SH-SY5Y (cell line): ENCODE measurements around the gene CMPK2.

Source experiments
- GATA2 ChIP-seq: IDR thresholded peaks from 2 replicates; pipeline ENCODE4 v1.6.1; 2011; ENCODE audit warnings: mild to moderate bottlenecking, low read depth, low read length
- GATA3 ChIP-seq: IDR thresholded peaks from 2 replicates; pipeline ENCODE4 v1.6.1; 2011; ENCODE audit warnings: low read depth, mild to moderate bottlenecking, low read length, moderate library complexity

CMPK2 gene

GRCh38 chr2:6864923-6865345 is 773 bp downstream of the CMPK2 start:
- TF ChIP-seq GATA3: no peak
- no peak for TF ChIP-seq GATA2

- TF ChIP-seq GATA3 (no peak), GATA2 (no peak)
These were observed 1.4 kb downstream of the CMPK2 start for GRCh38 chr2:6864231-6864754.

GRCh38 chr2:6863792-6864191 is 1.9 kb downstream of the CMPK2 start:
- TF ChIP-seq GATA3: no peak
- no peak for TF ChIP-seq GATA2

GRCh38 chr2:6860296-6860695 is 5.4 kb downstream of the CMPK2 start:
- TF ChIP-seq GATA3 (no peak), GATA2 (no peak)

- TF ChIP-seq GATA2 (no peak), GATA3 (no peak)
These were observed 9.2 kb downstream of the CMPK2 start for GRCh38 chr2:6856548-6856920.

- TF ChIP-seq GATA2 (no peak), GATA3 (no peak)
These were observed 9.7 kb downstream of the CMPK2 start for GRCh38 chr2:6855860-6856547.

- TF ChIP-seq GATA3 (no peak), GATA2 (no peak)
These were observed 11.3 kb downstream of the CMPK2 start for GRCh38 chr2:6854416-6854815.

GRCh38 chr2:6852195-6852594 is 13.5 kb downstream of the CMPK2 start:
- no peak for TF ChIP-seq GATA2
- TF ChIP-seq GATA3: no peak

GRCh38 chr2:6846967-6847681 is 18.6 kb downstream of the CMPK2 start:
- no peak for TF ChIP-seq GATA2
- no peak for TF ChIP-seq GATA3

- TF ChIP-seq GATA2 (no peak), GATA3 (no peak)
These were observed 19.2 kb downstream of the CMPK2 start for GRCh38 chr2:6846540-6846939.

GRCh38 chr2:6845903-6846302 is 19.8 kb downstream of the CMPK2 start:
- TF ChIP-seq GATA3: no peak
- no peak for TF ChIP-seq GATA2

- TF ChIP-seq GATA2: no peak
- TF ChIP-seq GATA3: no peak
These were observed 20.4 kb downstream of the CMPK2 start for GRCh38 chr2:6845312-6845711.

GRCh38 chr2:6841537-6842287 is 24.0 kb downstream of the CMPK2 start:
- TF ChIP-seq GATA3: no peak
- TF ChIP-seq GATA2: no peak

GRCh38 chr2:6838673-6839319 is 26.9 kb downstream of the CMPK2 start:
- no peak for TF ChIP-seq GATA2
- no peak for TF ChIP-seq GATA3

- TF ChIP-seq GATA2: no peak
- TF ChIP-seq GATA3: no peak
These were observed 30.2 kb downstream of the CMPK2 start for GRCh38 chr2:6835467-6835866.
